ENCODE results near the gene DMWD. TPM values are rescaled to one million over a fixed set of nuclear protein-coding genes. Genes with fewer than 3 reads are reported as not detected.
"Not testable (repeated sequence)": the region's sequence is repeated elsewhere in the genome, so short reads cannot be mapped to it uniquely, and the experiment has no call there.

Gene DMWD
- total RNA-seq, 2 experiments from 2014 or later, result 47.0 to 47.9 TPM

DNA sequence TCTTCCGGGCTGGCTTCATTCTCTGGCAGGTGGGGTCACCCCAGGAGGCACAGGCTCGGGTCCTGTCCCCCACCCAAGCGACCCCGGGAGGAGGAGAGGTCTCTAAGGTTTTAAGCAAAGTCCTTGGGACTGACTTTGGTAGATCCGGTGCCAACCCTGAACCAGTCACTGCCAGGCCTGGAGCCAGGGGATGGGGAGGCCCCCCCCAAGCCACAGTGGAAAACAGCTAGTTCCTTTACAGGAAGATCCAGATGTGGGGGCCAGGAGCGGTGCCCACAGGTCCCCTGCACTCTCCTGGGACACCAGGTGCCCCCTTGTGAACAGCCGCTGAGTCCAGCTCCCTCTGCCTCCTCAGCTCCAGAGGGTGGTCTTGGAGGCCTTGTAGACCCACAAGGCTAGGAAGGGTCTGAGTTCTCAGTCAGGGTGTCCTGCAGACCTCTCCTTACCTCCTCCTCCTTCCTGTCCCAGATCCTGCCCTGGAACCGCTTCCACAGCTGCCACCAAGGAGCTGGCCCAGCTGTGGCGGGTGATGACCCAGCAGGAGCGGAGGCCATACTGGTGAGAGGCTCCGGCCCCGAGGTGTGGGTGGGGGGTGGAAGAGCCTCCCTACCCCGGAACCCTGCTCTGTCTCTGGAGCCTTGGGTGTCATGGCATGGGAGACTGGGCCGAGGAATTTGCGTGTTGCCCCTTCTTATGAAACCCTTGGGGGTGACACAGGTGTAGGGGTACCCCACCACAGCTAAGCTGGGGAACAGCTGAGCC is 29.6 kb downstream of the DMWD start:
- no peaks in the 10 kb centered on the region for H3K36me3 Mint-ChIP-seq
- ATAC-seq (no peak), DNase-seq (no peak)
- no peaks in the 10 kb centered on the region for H3K9me3 Mint-ChIP-seq (ENCODE audit: low read depth)
- no peaks in the 10 kb centered on the region for H3K4me1 Mint-ChIP-seq
- CTCF ChIA-PET, result interaction anchor here (1.0 to 1.9 kb wide), 2 partner anchors 29 to 54 kb away, joined by 3 to 9 read pairs; partner anchors contain the start of gene DMWD
- peaks cover 20% of the 10 kb centered on the region for H3K27me3 Mint-ChIP-seq
- no peak overlapping the region for H3K4me3 Mint-ChIP-seq
- no peak overlapping the region for H3K27ac Mint-ChIP-seq

DNA sequence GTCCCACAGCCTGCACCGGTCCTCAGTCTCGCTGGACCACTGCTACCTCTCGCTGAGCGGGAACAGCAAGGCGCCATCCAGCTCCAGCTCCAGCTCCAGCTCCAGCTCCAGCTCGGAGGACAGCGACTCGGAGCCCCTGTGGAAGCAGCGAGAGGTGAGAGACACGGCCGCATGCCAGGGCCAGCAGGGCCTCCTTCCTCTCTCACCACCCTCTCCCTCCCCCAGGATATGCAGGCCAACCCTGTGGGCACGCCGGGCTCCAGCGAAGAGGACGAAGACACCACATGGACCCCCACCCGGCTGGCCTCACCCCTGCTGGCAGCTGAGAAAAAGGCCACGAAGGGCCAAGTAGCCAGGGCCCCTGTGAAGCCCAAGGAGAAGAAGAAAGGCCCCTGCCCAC is 30.9 kb downstream of the DMWD start:
- peaks cover 11% of the 10 kb centered on the region for H3K27me3 Mint-ChIP-seq
- no peaks in the 10 kb centered on the region for H3K36me3 Mint-ChIP-seq
- ATAC-seq (no peak), DNase-seq (no peak)
- no peak overlapping the region for H3K27ac Mint-ChIP-seq
- no peaks in the 10 kb centered on the region for H3K4me1 Mint-ChIP-seq
- H3K9me3 Mint-ChIP-seq (ENCODE audit: low read depth), result no peaks in the 10 kb centered on the region
- CTCF ChIA-PET, result interaction anchor here (2.4 kb wide), 1 partner anchor 8 kb away, joined by 10 read pairs; the partner anchor contains the start of gene SIX5
- H3K4me3 Mint-ChIP-seq, result no peak overlapping the region

DNA sequence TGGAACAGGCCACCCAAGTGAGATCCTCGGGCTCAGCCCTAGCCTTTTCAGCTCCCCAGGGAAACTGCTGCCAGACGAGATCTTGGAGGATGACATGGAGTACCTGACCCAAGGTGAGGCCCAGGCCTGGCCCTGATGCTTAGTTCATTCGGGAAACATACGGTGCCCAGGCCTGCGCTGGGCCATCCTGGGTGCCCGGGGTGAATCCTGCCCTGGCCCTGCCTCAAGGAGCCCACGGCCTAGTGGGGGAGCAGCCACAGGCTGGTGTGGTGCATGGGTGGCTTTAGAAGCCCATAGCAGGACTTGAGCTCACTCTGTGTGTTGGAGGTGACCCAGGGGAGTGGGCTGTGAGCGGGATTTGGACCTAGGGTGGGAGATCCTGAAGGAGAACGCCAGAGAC is 33.7 kb downstream of the DMWD start:
- H3K27ac Mint-ChIP-seq, result no peak overlapping the region
- CTCF ChIA-PET, result no interaction called here
- H3K9me3 Mint-ChIP-seq (ENCODE audit: low read depth), result no peaks in the 10 kb centered on the region
- ATAC-seq, result no peak
- H3K27me3 Mint-ChIP-seq, result peaks cover 4% of the 10 kb centered on the region
- no peak for DNase-seq
- H3K4me1 Mint-ChIP-seq, result no peaks in the 10 kb centered on the region
- no peak overlapping the region for H3K4me3 Mint-ChIP-seq
- no peaks in the 10 kb centered on the region for H3K36me3 Mint-ChIP-seq

DNA sequence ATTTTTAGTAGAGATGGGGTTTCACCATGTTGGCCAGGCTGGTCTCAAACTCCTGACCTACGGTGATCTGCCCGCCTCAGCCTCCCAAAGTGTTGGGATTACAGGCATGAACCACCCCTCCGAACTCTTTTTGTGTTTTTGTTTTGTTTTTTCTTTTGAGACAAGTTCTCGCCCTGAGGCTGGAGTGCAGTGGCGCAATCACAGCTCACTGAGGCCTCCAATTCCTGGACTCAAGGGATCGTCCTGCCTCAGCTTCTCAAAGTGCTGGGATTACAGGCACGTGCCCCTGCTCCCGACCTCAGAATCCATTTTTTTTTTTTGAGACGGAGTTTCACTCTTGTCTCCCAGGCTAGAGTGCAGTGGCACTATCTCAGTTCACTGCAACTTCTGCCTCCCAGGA is 35.0 kb downstream of the DMWD start:
- DNase-seq (no peak), ATAC-seq (no peak)
- Mint-ChIP-seq H3K9me3 (ENCODE audit: low read depth) (no peaks in the 10 kb centered on the region), H3K27me3 (peaks cover 2% of the 10 kb centered on the region), H3K4me3 (no peak overlapping the region), H3K4me1 (no peaks in the 10 kb centered on the region), H3K36me3 (no peaks in the 10 kb centered on the region), H3K27ac (no peak overlapping the region)
- CTCF ChIA-PET, result interaction anchor here (1.6 to 1.7 kb wide), 2 partner anchors 12 to 42 kb away, joined by 6 read pairs; partner anchors contain the start of gene SIX5

DNA sequence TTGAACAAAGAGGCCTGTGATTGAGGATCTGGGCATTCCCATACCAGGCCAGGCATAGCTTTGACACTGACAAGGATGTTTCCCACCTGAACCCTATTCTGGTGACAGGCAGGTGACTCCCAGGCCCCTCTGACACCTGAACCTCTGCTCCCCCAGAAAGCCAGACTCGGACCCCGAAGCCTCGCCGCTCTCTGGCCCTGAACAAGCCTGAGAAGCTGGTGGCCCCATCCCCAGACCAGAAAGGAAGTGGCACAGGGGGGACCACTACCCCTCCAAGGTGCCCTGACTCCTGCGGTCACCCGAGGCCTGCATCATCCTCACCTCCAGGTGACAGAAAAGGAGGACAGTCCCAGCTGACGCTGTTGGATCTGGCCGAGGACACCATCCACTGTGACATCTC is 38.3 kb downstream of the DMWD start:
- Mint-ChIP-seq H3K4me3 (no peak overlapping the region), H3K9me3 (ENCODE audit: low read depth) (no peaks in the 10 kb centered on the region), H3K27me3 (no peaks in the 10 kb centered on the region), H3K27ac (no peak overlapping the region), H3K4me1 (no peaks in the 10 kb centered on the region), H3K36me3 (no peaks in the 10 kb centered on the region)
- DNase-seq (no peak), ATAC-seq (no peak)
- CTCF ChIA-PET, result interaction anchor here (2.4 kb wide), 1 partner anchor 16 kb away, joined by 10 read pairs; the partner anchor contains the start of gene SIX5

DNA sequence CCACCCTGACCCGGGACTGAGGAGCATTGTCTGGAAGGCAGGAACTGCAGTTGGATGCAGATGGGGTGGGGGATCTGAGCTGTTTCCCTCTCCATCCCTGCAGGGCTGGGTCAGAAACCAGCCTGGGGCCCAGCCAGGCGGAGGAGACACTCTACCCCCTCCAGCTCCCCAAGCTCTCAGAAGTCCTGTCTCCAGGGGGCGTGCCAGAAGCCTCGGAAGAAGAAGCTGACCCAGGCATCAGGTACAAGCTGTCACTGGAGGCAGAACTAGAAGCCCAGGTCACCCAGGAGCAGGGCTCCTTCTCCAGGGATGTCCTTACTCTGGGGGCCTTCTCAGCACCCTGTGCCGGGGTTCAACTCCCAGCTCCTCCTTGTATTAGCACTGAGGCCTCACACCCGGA is 39.1 kb downstream of the DMWD start:
- Mint-ChIP-seq H3K4me1 (no peaks in the 10 kb centered on the region), H3K9me3 (ENCODE audit: low read depth) (no peaks in the 10 kb centered on the region), H3K27ac (no peak overlapping the region), H3K36me3 (no peaks in the 10 kb centered on the region), H3K4me3 (no peak overlapping the region), H3K27me3 (no peaks in the 10 kb centered on the region)
- CTCF ChIA-PET, result interaction anchor here (1.1 to 2.4 kb wide), 3 partner anchors 16 to 261 kb away, joined by 3 to 10 read pairs (median 3); partner anchors contain the start of gene SIX5
- ATAC-seq (no peak), DNase-seq (no peak)

DNA sequence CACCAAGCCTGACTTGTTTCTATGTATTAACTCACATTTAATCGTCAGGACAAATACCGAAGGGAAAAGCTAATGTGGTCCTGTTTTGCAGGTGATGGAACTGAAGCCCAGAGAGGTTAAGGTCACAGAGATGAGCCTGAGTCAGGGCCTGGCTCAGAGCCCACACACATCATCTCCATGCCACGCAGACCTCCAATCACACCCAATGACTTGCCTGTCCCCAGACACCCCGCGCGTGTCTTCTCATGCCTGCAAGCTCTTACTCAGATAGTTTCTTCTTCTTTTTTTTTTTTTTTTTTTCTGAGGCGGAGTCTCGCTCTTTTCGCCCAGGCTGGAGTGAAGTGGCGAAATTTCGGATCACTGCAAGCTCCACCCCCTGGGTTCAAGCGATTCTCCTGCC is 40.0 kb downstream of the DMWD start:
- Mint-ChIP-seq H3K4me1 (no peaks in the 10 kb centered on the region), H3K27me3 (peaks cover under 1% of the 10 kb centered on the region), H3K36me3 (no peaks in the 10 kb centered on the region), H3K4me3 (no peak overlapping the region), H3K9me3 (ENCODE audit: low read depth) (no peaks in the 10 kb centered on the region), H3K27ac (no peak overlapping the region)
- CTCF ChIA-PET, result interaction anchor here (1.3 to 1.5 kb wide), 2 partner anchors 17 to 18 kb away, joined by 3 to 5 read pairs; no protein-coding TSS in a partner anchor
- DNase-seq (no peak), ATAC-seq (no peak)

DNA sequence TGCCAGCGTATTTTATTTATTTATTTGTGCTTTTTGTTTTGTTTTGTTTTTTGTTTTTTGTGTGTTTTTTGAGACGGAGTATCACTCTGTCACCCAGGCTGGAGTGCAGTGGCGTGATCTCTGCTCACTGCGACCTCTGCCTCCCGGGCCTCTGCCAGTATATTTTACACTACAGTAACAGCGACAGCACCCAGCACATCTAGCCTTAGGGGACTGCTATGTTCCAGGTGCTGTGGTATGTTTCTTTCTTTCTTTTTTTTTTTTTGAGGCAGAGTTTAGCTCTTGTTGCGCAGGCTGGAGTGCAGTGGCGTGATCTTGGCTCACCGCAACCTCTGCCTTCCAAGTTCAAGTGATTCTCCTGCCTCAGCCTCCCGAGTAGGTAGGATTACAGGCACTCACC is 41.2 kb downstream of the DMWD start:
- not testable (repeated sequence) for H3K4me1 Mint-ChIP-seq, ATAC-seq
- CTCF ChIA-PET, result interaction anchor here (1.2 to 1.5 kb wide), 2 partner anchors 18 kb away, joined by 3 to 5 read pairs; partner anchors contain the start of gene SIX5

DNA sequence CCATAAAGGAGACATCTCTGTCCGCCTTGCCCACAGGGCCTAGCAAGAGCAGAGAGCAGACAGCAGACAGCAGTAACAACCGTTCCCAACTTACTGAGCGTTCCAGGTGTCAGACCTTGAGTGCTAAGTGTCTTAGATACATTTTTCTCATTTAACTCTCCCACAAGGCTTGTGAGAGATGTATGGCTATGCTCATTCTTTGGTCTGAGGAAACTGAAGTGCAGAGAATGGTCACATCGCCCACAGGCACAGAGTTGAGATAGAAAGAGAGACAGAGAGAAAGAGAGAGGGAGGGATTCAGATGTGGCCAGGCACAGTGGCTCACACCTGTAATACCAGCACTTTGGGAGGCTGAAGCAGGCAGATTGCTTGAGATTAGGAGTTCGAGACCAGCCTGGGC is 45.1 kb downstream of the DMWD start:
- DNase-seq (no peak), ATAC-seq (no peak)
- Mint-ChIP-seq H3K4me3 (no peak overlapping the region), H3K27ac (no peak overlapping the region), H3K9me3 (ENCODE audit: low read depth) (no peaks in the 10 kb centered on the region), H3K4me1 (no peaks in the 10 kb centered on the region), H3K36me3 (no peaks in the 10 kb centered on the region), H3K27me3 (peaks cover 19% of the 10 kb centered on the region)
- CTCF ChIA-PET, result no interaction called here

More for the DNA sequence above, 41.2 kb downstream of the DMWD start:
- H3K9me3 Mint-ChIP-seq (ENCODE audit: low read depth); H3K4me3 Mint-ChIP-seq; H3K27me3 Mint-ChIP-seq; H3K27ac Mint-ChIP-seq; DNase-seq; H3K36me3 Mint-ChIP-seq: not testable (repeated sequence)

DNA sequence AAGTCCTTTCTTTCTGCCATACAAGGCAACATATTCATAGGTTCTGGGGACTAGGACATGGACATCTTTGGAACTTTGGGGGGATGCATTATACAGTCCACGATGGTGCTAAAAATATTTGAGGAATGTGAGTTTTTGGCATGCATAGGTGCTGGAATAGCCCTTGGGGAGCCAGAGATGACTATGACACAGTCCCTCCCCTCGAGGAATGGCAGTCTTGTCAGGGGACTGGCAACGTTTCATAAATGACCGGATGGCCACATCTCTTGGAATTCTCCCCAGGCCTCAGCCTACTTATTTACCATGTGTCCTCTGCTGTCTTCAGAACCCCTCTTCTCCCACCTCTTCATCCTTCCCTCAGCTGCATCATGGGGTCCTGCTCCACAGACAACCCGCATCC is 45.8 kb downstream of the DMWD start:
- no peaks in the 10 kb centered on the region for H3K9me3 Mint-ChIP-seq (ENCODE audit: low read depth)
- H3K4me3 Mint-ChIP-seq, result no peak overlapping the region
- H3K27me3 Mint-ChIP-seq, result peaks cover 22% of the 10 kb centered on the region
- H3K27ac Mint-ChIP-seq, result no peak overlapping the region
- no peaks in the 10 kb centered on the region for H3K36me3 Mint-ChIP-seq
- ATAC-seq, result no peak
- CTCF ChIA-PET, result no interaction called here
- no peak for DNase-seq
- no peaks in the 10 kb centered on the region for H3K4me1 Mint-ChIP-seq

DNA sequence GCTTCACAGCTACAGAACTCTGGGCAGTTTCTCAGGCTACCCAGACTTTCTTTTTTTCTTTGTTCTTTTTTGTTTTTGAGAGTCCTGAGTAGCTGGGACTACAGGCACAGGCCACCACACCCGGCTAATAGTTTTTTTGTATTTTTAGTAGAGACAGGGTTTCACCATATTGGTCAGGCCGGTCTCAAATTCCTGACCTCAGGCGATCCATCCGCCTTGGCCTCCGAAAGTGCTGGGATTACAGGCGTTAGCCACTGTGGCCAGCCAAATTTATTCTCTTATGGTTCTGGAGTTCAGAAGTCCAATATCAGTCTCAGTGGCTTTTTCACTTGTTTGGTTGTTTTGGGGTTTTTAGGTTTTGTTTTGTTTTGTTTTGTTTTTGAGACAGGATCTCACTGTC is 47.0 kb downstream of the DMWD start:
- no peaks in the 10 kb centered on the region for H3K36me3 Mint-ChIP-seq
- H3K4me3 Mint-ChIP-seq, result no peak overlapping the region
- CTCF ChIA-PET, result interaction anchor here (0.9 kb wide), 1 partner anchor 15 kb away, joined by 3 read pairs; the partner anchor contains the start of gene FBXO46
- DNase-seq (no peak), ATAC-seq (no peak)
- H3K27ac Mint-ChIP-seq, result no peak overlapping the region
- no peaks in the 10 kb centered on the region for H3K9me3 Mint-ChIP-seq (ENCODE audit: low read depth)
- no peaks in the 10 kb centered on the region for H3K4me1 Mint-ChIP-seq
- H3K27me3 Mint-ChIP-seq, result peaks cover 22% of the 10 kb centered on the region

DNA sequence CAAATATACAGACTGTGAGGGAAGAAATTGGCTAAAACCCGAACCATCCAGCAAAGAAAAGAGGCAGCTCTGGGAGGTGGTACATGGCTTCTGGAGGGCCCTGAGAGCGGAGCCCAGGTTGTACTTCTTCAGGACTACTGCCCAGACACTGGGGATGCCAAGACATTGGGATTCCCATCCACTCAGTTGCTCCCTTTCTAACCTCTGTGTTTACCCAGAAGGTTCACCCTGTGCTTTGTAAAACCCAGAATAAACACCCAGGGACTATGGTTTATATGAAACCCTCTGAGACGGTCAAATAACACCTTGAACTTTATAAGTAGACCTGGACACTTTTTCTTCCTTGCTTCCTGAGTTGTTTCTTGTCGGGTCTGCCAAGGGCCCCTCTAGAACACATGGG is 49.7 kb downstream of the DMWD start:
- no peak overlapping the region for H3K27ac Mint-ChIP-seq
- ATAC-seq (no peak), DNase-seq (no peak)
- no peak overlapping the region for H3K4me3 Mint-ChIP-seq
- H3K4me1 Mint-ChIP-seq, result no peaks in the 10 kb centered on the region
- no peaks in the 10 kb centered on the region for H3K9me3 Mint-ChIP-seq (ENCODE audit: low read depth)
- CTCF ChIA-PET, result interaction anchor here (0.6 kb wide), 1 partner anchor 36 kb away, joined by 3 read pairs; no protein-coding TSS in a partner anchor
- H3K36me3 Mint-ChIP-seq, result no peaks in the 10 kb centered on the region
- H3K27me3 Mint-ChIP-seq, result peaks cover 26% of the 10 kb centered on the region

DNA sequence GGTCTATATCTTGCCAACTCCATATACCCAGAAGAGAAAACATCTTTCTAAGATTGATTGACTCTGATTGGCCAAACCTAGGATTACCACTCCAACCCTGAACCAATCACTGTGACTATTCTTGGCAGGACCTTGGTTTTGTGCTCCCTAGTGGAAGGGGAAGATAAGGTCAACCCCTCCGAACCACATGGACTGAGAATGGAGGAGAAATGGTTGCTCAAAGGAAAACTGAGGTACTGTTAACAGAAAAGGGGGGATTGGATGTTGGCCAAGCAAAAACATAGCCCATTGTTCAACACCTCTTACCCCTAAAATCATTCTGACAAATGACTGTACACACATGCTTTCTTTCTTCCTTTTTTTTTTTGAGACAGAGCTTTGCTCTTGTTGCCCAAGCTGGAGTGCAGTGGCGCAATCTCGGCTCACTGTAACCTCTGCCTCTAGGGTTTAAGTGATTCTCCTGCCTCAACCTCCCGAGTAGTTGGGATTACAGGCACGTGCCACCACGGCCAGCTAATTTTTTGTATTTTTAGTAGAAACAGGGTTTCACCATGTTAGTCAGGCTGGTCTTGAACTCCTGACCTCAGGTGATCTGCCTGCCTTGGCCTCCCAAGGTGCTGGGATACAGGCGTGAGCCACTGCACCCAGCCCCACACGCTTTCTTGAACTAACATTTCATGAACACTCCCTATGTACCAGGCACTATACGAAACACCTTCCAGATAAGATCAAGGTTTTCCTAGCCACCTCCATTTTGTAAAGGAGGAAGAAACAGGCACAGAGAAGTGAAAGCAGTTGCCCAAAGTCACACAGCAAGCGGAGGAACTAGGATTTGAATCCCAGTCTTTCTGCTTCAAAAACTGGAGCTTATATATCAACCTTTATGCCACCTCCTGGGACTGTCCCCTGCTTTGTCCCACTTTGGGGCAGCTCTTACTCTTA is 52.9 kb downstream of the DMWD start:
- Mint-ChIP-seq H3K27me3 (peaks cover 17% of the 10 kb centered on the region), H3K27ac (no peak overlapping the region), H3K36me3 (no peaks in the 10 kb centered on the region), H3K4me1 (no peaks in the 10 kb centered on the region), H3K9me3 (ENCODE audit: low read depth) (no peaks in the 10 kb centered on the region), H3K4me3 (no peak overlapping the region)
- DNase-seq (no peak), ATAC-seq (no peak)
- CTCF ChIA-PET, result interaction anchor here (0.7 to 2.1 kb wide), 3 partner anchors 9 to 181 kb away, joined by 3 to 4 read pairs (median 3); no protein-coding TSS in a partner anchor
